Esophagus squamous epithelium (tissue), 4 donors: ENCODE data around the gene HEPACAM.

Source experiments
- POLR2A ChIP-seq, 4 donors: fragments of 450-650 bp; IDR thresholded peaks; one replicate each; pipeline ENCODE4 v1.6.1; 2017; ENCODE audit warnings: antibody characterized with exemption in 4 of 4, mild to moderate bottlenecking in 4 of 4, moderate library complexity in 3 of 4
- TF ChIP-seq, protein P1 (sequence below), 6 experiments: fragments of 450-650 bp in 4 of 6; fragments of 200-600 bp in 2 of 6; sonication (generic) in 2 of 6; IDR thresholded peaks; one replicate each; pipeline ENCODE4 v1.5.1; 2016 to 2019; ENCODE audit warnings: antibody characterized with exemption in 6 of 6, mild to moderate bottlenecking in 4 of 6, moderate library complexity in 4 of 6

DNA sequence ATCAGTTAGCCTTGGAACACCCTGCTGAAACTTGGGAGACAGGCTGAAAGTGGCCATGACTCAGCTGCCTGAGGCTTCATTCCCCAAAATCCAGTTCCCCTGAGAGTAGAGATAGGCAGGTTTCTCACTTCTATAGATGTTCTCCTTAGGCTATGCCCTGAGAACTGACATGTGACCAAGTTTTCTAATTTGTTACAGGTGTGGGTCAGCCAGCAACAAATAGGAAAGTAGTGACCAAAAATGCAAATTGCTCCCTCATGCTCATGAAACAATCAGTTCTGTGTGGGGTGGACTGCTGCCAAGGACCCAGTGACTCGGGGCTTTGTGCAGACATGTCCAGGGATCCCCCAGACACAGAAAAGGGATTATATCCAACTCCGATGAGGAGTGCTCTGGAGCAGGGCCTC is 10.9 kb upstream of the HEPACAM start:
- TF ChIP-seq, protein P1, sequence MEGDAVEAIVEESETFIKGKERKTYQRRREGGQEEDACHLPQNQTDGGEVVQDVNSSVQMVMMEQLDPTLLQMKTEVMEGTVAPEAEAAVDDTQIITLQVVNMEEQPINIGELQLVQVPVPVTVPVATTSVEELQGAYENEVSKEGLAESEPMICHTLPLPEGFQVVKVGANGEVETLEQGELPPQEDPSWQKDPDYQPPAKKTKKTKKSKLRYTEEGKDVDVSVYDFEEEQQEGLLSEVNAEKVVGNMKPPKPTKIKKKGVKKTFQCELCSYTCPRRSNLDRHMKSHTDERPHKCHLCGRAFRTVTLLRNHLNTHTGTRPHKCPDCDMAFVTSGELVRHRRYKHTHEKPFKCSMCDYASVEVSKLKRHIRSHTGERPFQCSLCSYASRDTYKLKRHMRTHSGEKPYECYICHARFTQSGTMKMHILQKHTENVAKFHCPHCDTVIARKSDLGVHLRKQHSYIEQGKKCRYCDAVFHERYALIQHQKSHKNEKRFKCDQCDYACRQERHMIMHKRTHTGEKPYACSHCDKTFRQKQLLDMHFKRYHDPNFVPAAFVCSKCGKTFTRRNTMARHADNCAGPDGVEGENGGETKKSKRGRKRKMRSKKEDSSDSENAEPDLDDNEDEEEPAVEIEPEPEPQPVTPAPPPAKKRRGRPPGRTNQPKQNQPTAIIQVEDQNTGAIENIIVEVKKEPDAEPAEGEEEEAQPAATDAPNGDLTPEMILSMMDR (IDR thresholded peaks at IDR 0.05): no peak
- no peak for TF ChIP-seq POLR2A (IDR thresholded peaks at IDR 0.05)
